ENCODE measurements around the gene SERPINB4.

The SERPINB4 gene

GRCh38 chr18:63626431-63626830, 17.6 kb downstream of the SERPINB4 start:
- Histone ChIP-seq H3K27me3 (ENCODE audit: control insufficient read depth, insufficient read depth, low read length) (no peaks in the 10 kb centered on the region), H3K9me3 (ENCODE audit: control insufficient read depth, low read length) (no peaks in the 10 kb centered on the region)
- TF ChIP-seq CTCF (IDR thresholded peaks at IDR 0.05) = no peak

GRCh38 chr18:63624863-63625262, 19.2 kb downstream of the SERPINB4 start:
- Histone ChIP-seq H3K79me2 (no peaks in the 10 kb centered on the region), H2AFZ (no peak overlapping the region), H3K27ac (no peak overlapping the region), H3K4me1 (no peaks in the 10 kb centered on the region), H3K4me2 (ENCODE audit: low read length) (no peak overlapping the region), H3K9ac (no peak overlapping the region), H3K4me3 (ENCODE audit: low read depth, low read length) (no peak overlapping the region), H3K36me3 (ENCODE audit: control insufficient read depth, insufficient read depth, low read length) (no peaks in the 10 kb centered on the region), H3K27me3 (ENCODE audit: control insufficient read depth, insufficient read depth, low read length) (no peaks in the 10 kb centered on the region), H3K9me3 (ENCODE audit: control insufficient read depth, low read length) (no peaks in the 10 kb centered on the region)
- no peak for TF ChIP-seq CTCF (IDR thresholded peaks at IDR 0.05)

More at GRCh38 chr18:63626431-63626830, 17.6 kb downstream of the SERPINB4 start:
- no peak overlapping the region for H3K9ac ChIP-seq
- H3K4me3 ChIP-seq (ENCODE audit: low read depth, low read length) = no peak overlapping the region
- H3K4me1 ChIP-seq = no peaks in the 10 kb centered on the region
- no peaks in the 10 kb centered on the region for H3K36me3 ChIP-seq (ENCODE audit: control insufficient read depth, insufficient read depth, low read length)
- no peak overlapping the region for H2AFZ ChIP-seq
- no peak overlapping the region for H3K27ac ChIP-seq
- H3K4me2 ChIP-seq (ENCODE audit: low read length) = no peak overlapping the region
- H3K79me2 ChIP-seq = no peaks in the 10 kb centered on the region

- no peaks in the 10 kb centered on the region for H3K36me3 ChIP-seq (ENCODE audit: control insufficient read depth, insufficient read depth, low read length)
- no peaks in the 10 kb centered on the region for H3K27me3 ChIP-seq (ENCODE audit: control insufficient read depth, insufficient read depth, low read length)
- no peak for TF ChIP-seq CTCF (IDR thresholded peaks at IDR 0.05)
- H3K9me3 ChIP-seq (ENCODE audit: control insufficient read depth, low read length) = no peaks in the 10 kb centered on the region
- H3K4me2 ChIP-seq (ENCODE audit: low read length) = no peak overlapping the region
- H3K9ac ChIP-seq = no peak overlapping the region
- no peak overlapping the region for H2AFZ ChIP-seq
- no peaks in the 10 kb centered on the region for H3K79me2 ChIP-seq
- no peaks in the 10 kb centered on the region for H3K4me1 ChIP-seq
- H3K4me3 ChIP-seq (ENCODE audit: low read depth, low read length) = no peak overlapping the region
- no peak overlapping the region for H3K27ac ChIP-seq
Observed at GRCh38 chr18:63619661-63620060, 24.4 kb downstream of the SERPINB4 start.

- H3K27ac ChIP-seq = no peak overlapping the region
- no peaks in the 10 kb centered on the region for H3K79me2 ChIP-seq
- no peaks in the 10 kb centered on the region for H3K4me1 ChIP-seq
- H3K9ac ChIP-seq = no peak overlapping the region
- TF ChIP-seq CTCF (IDR thresholded peaks at IDR 0.05) = no peak
- H3K9me3 ChIP-seq (ENCODE audit: control insufficient read depth, low read length) = no peaks in the 10 kb centered on the region
- no peaks in the 10 kb centered on the region for H3K36me3 ChIP-seq (ENCODE audit: control insufficient read depth, insufficient read depth, low read length)
- no peak overlapping the region for H3K4me2 ChIP-seq (ENCODE audit: low read length)
- H2AFZ ChIP-seq = no peak overlapping the region
- no peaks in the 10 kb centered on the region for H3K27me3 ChIP-seq (ENCODE audit: control insufficient read depth, insufficient read depth, low read length)
- no peak overlapping the region for H3K4me3 ChIP-seq (ENCODE audit: low read depth, low read length)
Observed at GRCh38 chr18:63617915-63618234, 26.2 kb downstream of the SERPINB4 start.

- Histone ChIP-seq H3K27me3 (ENCODE audit: control insufficient read depth, insufficient read depth, low read length) (no peaks in the 10 kb centered on the region), H3K79me2 (no peaks in the 10 kb centered on the region), H3K27ac (no peak overlapping the region), H3K4me3 (ENCODE audit: low read depth, low read length) (no peak overlapping the region), H3K9me3 (ENCODE audit: control insufficient read depth, low read length) (no peaks in the 10 kb centered on the region), H3K4me1 (no peaks in the 10 kb centered on the region), H3K36me3 (ENCODE audit: control insufficient read depth, insufficient read depth, low read length) (no peaks in the 10 kb centered on the region), H2AFZ (no peak overlapping the region), H3K4me2 (ENCODE audit: low read length) (no peak overlapping the region), H3K9ac (no peak overlapping the region)
- no peak for TF ChIP-seq CTCF (IDR thresholded peaks at IDR 0.05)
Observed at GRCh38 chr18:63617049-63617914, 26.8 kb downstream of the SERPINB4 start.
